Natural killer cell treated with Interleukin-12 subunit alpha and Interleukin-12 subunit beta and Interleukin-15 and Interleukin-18, amount 100 ng/mL, for 72 hours (primary cell): ENCODE results near the gene GSG1L. TPM values are rescaled to one million over a fixed set of nuclear protein-coding genes. Genes with fewer than 3 reads are reported as not detected.

Experiments
- ATAC-seq, 2 donors: fragments of 150-1000 bp; cut with Tn5 transposase in 1 of 2; sonication (Bioruptor Pico), chemical (Tn5 transposase) in 1 of 2; 2 replicates each; pipeline ENCODE4 v1.10.0; 2021
- DNase-seq: peaks from one replicate; pipeline ENCODE4 v3.0.0; 2022; ENCODE audit warnings: low spot score
- H3K27ac Mint-ChIP-seq, 2 donors: 1 replicate in 1 of 2; 2 replicates in 1 of 2; pipeline ENCODE4 v1.8.0; 2022; ENCODE audit warnings: mixed read lengths in 2 of 2, mild to moderate bottlenecking in 1 of 2, moderate library complexity in 1 of 2
- H3K27me3 Mint-ChIP-seq, 2 donors: 1 replicate in 1 of 2; 2 replicates in 1 of 2; pipeline ENCODE4 v1.8.0; 2022; ENCODE audit warnings: mixed read lengths in 2 of 2
- H3K36me3 Mint-ChIP-seq: one replicate; pipeline ENCODE4 v1.8.0; 2022; ENCODE audit warnings: mixed read lengths
- H3K4me1 Mint-ChIP-seq, 2 donors: 1 replicate in 1 of 2; 2 replicates in 1 of 2; pipeline ENCODE4 v1.8.0; 2022; ENCODE audit warnings: low read depth in 2 of 2, mixed read lengths in 2 of 2, mild to moderate bottlenecking in 1 of 2
- H3K4me3 Mint-ChIP-seq: one replicate; pipeline ENCODE4 v1.8.0; 2022; ENCODE audit warnings: mixed read lengths
- H3K9me3 Mint-ChIP-seq: 2 replicates; pipeline ENCODE4 v1.8.0; 2022; ENCODE audit warnings: mixed read lengths
- total RNA-seq, 2 donors: library from RNA; stranded (reverse); gene quantifications; one replicate each; pipeline ENCODE4 v1.2.3, GENCODE V29; 2022

The GSG1L gene
- total RNA-seq, 2 donors from 2014 or later = not detected

DNA sequence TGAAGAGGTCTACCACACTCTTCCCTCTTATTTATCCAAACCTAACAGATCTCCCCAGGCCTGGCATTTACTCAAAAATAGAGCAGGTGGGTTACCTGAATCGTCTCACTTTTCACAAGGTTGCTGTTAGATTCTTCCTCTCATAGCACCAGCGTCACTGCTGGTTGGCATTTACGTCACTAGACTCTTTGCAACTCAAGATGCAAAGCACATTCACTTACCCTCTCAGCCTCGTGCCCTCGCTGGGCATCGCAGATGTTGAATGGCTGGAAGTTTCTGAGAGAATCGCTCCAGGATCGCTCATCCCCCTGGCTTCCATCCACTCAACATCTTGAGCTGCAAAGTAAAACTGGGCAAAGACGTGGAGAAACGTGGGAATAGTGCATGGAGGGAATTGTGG, 21.9 kb downstream of the GSG1L start:
- H3K27ac Mint-ChIP-seq = no peak overlapping the region
- ATAC-seq (no peak), DNase-seq (no peak)
- peaks cover 5 to 15% of the 10 kb centered on the region in 2 donors for H3K27me3 Mint-ChIP-seq
- no peak overlapping the region for H3K4me3 Mint-ChIP-seq
- H3K9me3 Mint-ChIP-seq = no peaks in the 10 kb centered on the region
- peaks cover 0 to 1% of the 10 kb centered on the region in 2 donors for H3K4me1 Mint-ChIP-seq
- no peaks in the 10 kb centered on the region for H3K36me3 Mint-ChIP-seq

DNA sequence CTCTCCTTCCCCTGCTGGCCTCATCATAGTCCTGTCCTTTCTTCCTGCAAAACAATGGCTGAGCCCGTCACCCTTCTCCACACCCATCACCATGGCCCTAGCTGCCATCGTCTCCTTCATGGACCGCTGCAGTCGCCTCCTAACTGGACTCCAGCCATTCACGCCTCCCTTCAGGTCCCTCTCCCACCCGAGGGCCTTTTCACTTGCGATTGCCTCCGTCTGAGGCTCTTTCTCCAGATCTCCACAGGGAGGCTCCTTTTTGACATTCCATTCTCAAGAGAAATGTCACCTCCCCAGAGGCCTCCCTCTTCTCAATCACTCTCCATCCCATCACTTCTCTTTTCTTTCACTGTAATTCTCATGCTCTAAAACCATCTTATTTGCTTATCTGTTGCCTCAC, 23.5 kb downstream of the GSG1L start:
- ATAC-seq (no peak), DNase-seq (no peak)
- Mint-ChIP-seq H3K4me3 (no peak overlapping the region), H3K36me3 (no peaks in the 10 kb centered on the region), H3K4me1 (no peaks in the 10 kb centered on the region), H3K9me3 (no peaks in the 10 kb centered on the region), H3K27me3 (peaks cover 3 to 13% of the 10 kb centered on the region in 2 donors), H3K27ac (no peak overlapping the region)

DNA sequence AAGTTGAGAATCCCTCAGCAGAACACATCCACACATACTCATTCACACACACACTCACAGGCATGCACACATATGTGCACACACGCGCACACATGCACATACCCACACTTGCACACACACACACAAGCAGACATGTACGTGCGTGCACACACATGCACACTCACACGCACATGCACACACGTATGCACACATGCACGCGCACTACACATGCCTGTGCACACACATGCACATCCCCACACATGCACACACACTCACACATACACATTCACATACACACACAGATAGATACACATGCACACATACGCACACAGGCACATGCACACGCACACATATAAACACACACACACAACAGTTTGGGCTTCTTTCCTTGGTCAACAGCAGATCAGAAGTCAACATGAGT, 24.0 kb downstream of the GSG1L start:
- DNase-seq (no peak), ATAC-seq (no peak)
- Mint-ChIP-seq H3K27me3 (peaks cover 2 to 13% of the 10 kb centered on the region in 2 donors), H3K9me3 (no peaks in the 10 kb centered on the region), H3K27ac (no peak overlapping the region), H3K4me1 (no peaks in the 10 kb centered on the region), H3K36me3 (no peaks in the 10 kb centered on the region), H3K4me3 (no peak overlapping the region)

DNA sequence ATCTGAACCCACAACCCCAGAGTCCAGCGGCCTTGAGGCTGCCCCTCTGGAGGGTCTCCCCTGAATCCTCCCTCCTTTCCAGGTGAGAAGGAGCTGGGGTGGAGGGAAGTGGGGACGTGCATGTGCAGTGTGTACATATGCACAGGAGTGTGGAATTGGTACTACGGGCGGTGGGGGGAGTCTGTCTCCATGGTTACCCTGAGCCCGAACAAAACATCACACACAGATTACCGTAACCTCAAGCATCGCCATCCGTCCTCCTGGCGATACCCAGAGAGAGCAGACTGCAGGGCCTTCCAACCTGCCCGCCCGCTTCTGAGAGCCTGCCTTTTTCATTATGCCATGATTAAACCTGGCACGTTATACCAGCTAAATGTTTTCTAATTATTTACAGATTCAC, 25.1 kb downstream of the GSG1L start:
- Mint-ChIP-seq H3K9me3 (no peaks in the 10 kb centered on the region), H3K27me3 (peaks cover 2 to 12% of the 10 kb centered on the region in 2 donors), H3K36me3 (no peaks in the 10 kb centered on the region), H3K4me1 (no peaks in the 10 kb centered on the region), H3K4me3 (no peak overlapping the region), H3K27ac (no peak overlapping the region)
- ATAC-seq (no peak), DNase-seq (no peak)

DNA sequence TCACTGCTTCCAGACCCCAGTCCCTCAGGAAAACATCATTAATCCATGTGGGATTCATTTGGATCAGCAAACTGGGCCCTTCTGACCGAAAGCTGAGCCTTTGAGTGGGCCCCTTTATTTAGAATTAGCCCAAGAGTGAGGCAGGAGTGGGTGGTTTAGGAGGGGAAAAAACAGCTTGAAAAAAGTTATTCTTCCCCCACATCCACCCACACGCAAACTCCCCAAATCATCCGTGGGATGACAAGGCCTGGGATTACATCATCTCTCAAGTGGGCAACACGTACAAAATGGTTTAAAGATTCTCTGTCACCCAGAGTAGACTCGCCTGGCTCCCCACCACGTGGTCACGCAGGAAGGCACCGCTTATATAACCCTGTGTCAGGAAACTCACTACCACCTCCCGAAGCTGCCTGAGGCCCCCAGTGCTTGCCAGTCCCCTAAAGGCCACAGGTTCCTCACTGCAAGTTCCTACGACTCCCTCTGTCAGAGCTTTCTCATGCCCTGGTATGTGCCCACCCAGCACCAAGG, 27.6 kb downstream of the GSG1L start:
- Mint-ChIP-seq H3K27ac (no peak overlapping the region), H3K9me3 (no peaks in the 10 kb centered on the region)

DNA sequence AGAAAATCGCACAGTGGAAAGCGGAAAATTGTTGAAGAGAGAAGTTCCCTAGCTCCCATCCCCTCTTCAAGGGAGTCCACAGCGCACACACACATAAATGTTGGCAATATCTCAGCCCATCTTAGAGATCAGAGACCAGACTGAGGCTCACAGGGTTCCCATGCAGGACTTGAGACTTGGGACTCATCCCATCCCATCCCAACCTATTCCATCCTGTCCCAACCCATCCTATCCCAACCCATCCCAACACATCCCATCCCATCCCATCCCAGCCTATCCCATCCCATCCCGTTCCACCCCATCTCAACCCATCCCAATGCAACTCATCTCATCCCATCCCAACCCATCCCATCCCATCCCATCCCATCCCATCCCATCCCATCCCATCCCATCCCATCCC, 29.6 kb downstream of the GSG1L start:
- DNase-seq (no peak), ATAC-seq (no peak)
- H3K27me3 Mint-ChIP-seq = peaks cover 8 to 20% of the 10 kb centered on the region in 2 donors
- H3K9me3 Mint-ChIP-seq = no peaks in the 10 kb centered on the region
- H3K4me3 Mint-ChIP-seq = no peak overlapping the region
- H3K36me3 Mint-ChIP-seq = no peaks in the 10 kb centered on the region
- no peaks in the 10 kb centered on the region for H3K4me1 Mint-ChIP-seq
- H3K27ac Mint-ChIP-seq = no peak overlapping the region

More for the DNA sequence above, 27.6 kb downstream of the GSG1L start:
- Mint-ChIP-seq H3K36me3 (no peaks in the 10 kb centered on the region), H3K27me3 (peaks cover 8 to 16% of the 10 kb centered on the region in 2 donors), H3K4me1 (no peaks in the 10 kb centered on the region), H3K4me3 (no peak overlapping the region)
- ATAC-seq (no peak), DNase-seq (no peak)

DNA sequence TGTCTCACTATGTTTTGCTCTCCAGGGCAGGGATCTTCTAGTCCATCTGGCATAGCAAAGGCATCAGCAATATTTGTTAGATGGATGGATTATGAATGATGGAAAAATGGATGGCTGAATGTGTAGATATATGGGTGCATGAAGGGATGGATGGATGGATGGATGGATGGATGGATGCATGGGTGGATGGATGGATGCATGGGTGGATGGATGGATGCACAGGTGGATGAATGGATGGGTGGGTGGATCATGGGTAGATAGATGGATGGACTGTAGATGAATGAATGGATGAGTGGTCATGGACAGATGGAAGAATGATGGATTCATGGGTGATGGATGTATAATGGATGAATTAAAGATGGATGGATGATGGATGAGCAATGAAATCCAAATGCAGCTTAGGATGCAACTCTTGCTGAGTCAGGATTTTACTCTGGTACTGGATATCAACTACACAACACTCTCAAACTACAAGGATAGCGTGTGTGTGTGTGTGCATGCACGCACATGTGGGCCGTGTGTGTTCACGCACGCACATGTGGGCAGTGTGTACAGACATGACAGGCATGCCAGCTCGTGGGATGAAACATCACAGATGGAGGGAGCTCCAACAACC, 34.0 kb downstream of the GSG1L start:
- Mint-ChIP-seq H3K4me1 (no peaks in the 10 kb centered on the region), H3K36me3 (no peaks in the 10 kb centered on the region), H3K27me3 (peaks cover 8 to 13% of the 10 kb centered on the region in 2 donors), H3K27ac (no peak overlapping the region), H3K4me3 (no peak overlapping the region), H3K9me3 (no peaks in the 10 kb centered on the region)
- ATAC-seq (no peak), DNase-seq (no peak)

DNA sequence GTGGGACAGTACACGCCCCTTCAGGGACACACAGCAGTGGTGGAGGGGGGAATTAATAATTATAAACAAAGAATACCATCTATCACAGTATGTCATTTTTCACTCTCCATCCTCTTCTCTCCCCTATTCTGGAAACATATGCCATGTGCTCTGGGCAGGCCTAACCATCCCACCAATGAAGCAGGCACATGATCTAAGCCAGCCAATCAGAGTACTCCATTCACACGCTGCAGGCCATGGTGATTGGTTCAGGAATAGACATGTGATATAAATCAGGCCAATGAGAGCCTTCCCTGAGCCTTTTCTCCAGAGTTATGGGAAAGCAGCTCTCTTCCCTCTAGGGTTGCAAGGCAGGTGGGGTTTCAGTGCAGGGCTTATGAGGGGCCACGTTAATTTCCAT, 36.5 kb downstream of the GSG1L start:
- no peaks in the 10 kb centered on the region for H3K4me1 Mint-ChIP-seq
- ATAC-seq (no peak), DNase-seq (no peak)
- H3K4me3 Mint-ChIP-seq = no peak overlapping the region
- no peaks in the 10 kb centered on the region for H3K9me3 Mint-ChIP-seq
- H3K27ac Mint-ChIP-seq = no peak overlapping the region
- peaks cover 0 to 12% of the 10 kb centered on the region in 2 donors for H3K27me3 Mint-ChIP-seq
- H3K36me3 Mint-ChIP-seq = no peaks in the 10 kb centered on the region

DNA sequence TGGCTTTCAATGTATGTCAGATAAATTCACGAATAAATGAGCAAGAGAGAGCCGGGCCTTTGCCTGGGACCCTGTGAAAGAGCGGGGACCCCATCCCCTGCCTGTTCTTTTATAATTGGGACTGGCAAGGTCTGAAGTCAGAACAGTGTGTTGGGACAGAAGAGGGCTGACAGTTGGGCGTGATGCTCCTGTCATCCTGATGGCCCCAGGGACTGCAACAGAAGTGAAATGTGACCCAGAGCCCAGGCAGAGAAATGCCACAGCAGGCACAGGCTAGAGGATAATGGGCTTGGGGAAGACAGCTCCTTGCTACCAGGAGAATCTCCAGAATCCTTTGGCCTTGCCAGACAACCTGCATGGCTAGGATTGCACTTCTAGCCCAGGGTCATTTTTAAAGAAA, 37.9 kb downstream of the GSG1L start:
- no peaks in the 10 kb centered on the region for H3K36me3 Mint-ChIP-seq
- peaks cover 0 to 19% of the 10 kb centered on the region in 2 donors for H3K27me3 Mint-ChIP-seq
- H3K4me1 Mint-ChIP-seq = no peaks in the 10 kb centered on the region
- no peaks in the 10 kb centered on the region for H3K9me3 Mint-ChIP-seq
- DNase-seq (no peak), ATAC-seq (no peak)
- no peak overlapping the region for H3K27ac Mint-ChIP-seq
- H3K4me3 Mint-ChIP-seq = no peak overlapping the region

DNA sequence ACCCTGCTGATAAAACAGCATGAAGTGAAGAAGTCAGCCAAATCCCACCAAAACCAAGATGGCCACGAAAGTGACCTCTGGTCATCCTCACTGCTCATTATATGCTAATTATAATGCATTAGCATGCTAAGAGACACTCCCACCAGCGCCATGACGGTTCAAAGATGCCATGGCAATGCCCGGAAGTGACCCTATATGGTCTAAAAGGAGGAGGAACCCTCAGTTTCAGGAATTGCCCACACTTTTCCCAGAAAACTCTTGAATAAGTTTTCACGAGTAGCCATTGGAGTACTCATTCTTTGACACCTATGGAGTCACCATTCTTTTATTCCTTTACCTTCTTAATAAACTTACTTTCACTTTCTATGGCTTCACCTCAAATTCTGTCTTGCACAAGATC, 44.3 kb downstream of the GSG1L start:
- Mint-ChIP-seq H3K27me3 (peaks cover 15% of the 10 kb centered on the region in 2 donors), H3K4me3 (no peak overlapping the region), H3K9me3 (no peaks in the 10 kb centered on the region), H3K36me3 (no peaks in the 10 kb centered on the region), H3K27ac (no peak overlapping the region), H3K4me1 (no peaks in the 10 kb centered on the region)
- DNase-seq = no peak
- ATAC-seq = no peak

DNA sequence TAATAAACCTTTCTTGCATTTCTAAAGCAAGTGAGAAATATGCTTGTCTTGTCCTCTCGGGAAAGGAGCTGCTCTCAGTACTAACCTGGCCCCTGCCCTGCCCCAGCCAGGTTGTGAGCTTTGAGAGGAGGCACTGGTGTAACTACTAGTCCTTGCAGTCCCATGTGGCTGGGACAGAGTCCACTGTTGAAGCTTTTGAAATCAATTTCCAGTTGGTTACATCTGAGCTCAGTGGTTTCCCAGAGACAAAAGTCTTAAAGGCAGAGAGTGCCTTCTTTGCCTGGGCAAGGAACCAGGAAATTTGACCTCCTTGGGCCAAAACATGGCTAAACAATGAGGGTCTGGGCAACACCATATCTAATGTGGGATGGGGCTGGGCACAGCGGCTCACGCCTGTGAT, 48.7 kb downstream of the GSG1L start:
- H3K27ac Mint-ChIP-seq = no peak overlapping the region

DNA sequence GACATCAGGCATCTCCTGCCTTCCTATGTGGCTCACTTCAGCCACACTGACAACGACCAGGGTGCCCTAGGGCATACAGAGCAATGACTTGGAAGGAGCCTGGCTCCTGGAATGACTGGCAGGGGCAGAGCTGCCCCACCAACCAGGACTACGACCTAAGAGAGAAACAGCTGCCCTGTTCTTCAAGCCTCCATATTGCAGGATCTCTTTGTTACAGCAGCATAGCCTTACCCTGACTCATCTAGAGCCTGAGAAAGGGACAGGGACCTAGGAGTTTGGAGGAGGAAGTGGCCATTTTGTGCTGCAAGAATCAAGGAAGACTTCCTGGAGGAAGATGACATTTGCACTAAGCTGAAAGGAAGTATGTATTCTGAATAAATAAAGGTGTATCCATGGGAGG, 49.6 kb downstream of the GSG1L start:
- no peak for DNase-seq
- Mint-ChIP-seq H3K9me3 (no peaks in the 10 kb centered on the region), H3K4me1 (no peaks in the 10 kb centered on the region), H3K4me3 (no peak overlapping the region), H3K27me3 (peaks cover 19 to 20% of the 10 kb centered on the region in 2 donors), H3K27ac (no peak overlapping the region), H3K36me3 (no peaks in the 10 kb centered on the region)
- ATAC-seq = no peak

More for the DNA sequence above, 48.7 kb downstream of the GSG1L start:
- H3K9me3 Mint-ChIP-seq = no peaks in the 10 kb centered on the region
- no peak overlapping the region for H3K4me3 Mint-ChIP-seq
- H3K4me1 Mint-ChIP-seq = no peaks in the 10 kb centered on the region
- no peak for ATAC-seq
- peaks cover 9 to 18% of the 10 kb centered on the region in 2 donors for H3K27me3 Mint-ChIP-seq
- no peak for DNase-seq
- H3K36me3 Mint-ChIP-seq = no peaks in the 10 kb centered on the region

DNA sequence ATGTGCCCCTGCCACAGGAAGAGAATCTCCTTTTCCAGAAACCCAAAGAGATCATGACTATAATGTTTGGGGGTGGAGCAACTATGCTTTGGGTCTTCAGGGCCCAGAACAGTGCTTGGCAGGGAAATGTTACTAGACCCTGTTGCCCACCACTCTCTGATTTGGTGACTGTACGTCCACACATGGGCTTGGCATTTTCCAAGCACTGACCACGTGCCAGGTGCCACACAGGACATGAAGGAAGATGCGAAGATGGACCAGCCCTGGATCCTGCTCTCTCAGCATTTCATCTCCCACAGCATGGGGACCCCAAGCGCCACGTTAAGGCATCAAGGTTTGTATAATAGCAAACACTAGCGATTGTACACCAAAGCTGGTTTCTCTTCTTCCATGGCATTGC, 50.1 kb downstream of the GSG1L start:
- no peak overlapping the region for H3K27ac Mint-ChIP-seq
- H3K36me3 Mint-ChIP-seq = no peaks in the 10 kb centered on the region
- no peaks in the 10 kb centered on the region for H3K4me1 Mint-ChIP-seq
- no peaks in the 10 kb centered on the region for H3K9me3 Mint-ChIP-seq
- H3K4me3 Mint-ChIP-seq = no peak overlapping the region
- DNase-seq = no peak
- H3K27me3 Mint-ChIP-seq = peaks cover 20 to 21% of the 10 kb centered on the region in 2 donors
- no peak for ATAC-seq

DNA sequence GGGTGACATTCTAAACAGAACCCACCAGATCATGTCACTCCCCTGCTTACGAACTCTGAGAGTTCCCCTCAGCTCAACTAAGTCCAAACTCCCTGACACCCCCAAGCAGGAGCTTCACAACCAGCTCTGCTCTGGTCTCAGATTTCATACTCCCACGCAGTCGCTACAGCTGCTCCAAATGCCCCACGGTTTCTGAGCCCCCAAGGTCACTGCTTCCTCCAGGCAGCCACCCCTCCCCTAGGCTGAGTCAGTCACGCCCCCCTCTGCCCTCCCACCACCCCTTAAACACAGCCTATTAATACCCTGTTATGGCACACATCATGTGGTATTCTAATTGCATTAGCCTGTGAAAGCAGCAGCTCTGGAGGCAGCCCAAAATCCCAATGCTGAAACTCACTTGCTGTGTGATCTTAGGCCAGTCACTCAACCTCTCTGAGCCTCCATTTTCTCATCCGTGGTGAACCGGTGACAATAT, 51.5 kb downstream of the GSG1L start:
- H3K36me3 Mint-ChIP-seq = no peaks in the 10 kb centered on the region
- ATAC-seq (no peak), DNase-seq (no peak)
- H3K27ac Mint-ChIP-seq = no peak overlapping the region
- H3K4me1 Mint-ChIP-seq = no peaks in the 10 kb centered on the region
- H3K4me3 Mint-ChIP-seq = no peak overlapping the region
- H3K9me3 Mint-ChIP-seq = no peaks in the 10 kb centered on the region
- peaks cover 17 to 20% of the 10 kb centered on the region in 2 donors for H3K27me3 Mint-ChIP-seq

DNA sequence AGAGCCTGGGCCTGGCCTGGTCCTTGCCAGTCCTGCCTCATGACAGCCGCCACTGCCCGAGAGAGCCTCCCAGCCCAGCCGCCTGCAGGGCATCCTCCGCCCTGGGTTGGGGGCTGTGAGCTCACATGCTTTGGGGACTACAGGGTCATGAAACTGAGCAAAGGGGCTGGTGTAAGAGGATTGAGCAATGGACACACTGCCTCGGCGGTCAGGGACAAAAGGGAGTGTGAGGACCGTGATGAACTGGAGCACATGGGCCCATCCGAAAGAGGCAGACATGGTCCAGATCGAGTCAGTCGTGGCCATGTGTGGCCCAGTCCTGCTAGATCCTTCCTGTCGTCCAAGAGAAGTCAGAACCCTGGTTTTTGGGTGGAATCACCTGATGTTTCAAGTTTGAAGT, 52.3 kb downstream of the GSG1L start:
- Mint-ChIP-seq H3K9me3 (no peaks in the 10 kb centered on the region), H3K27me3 (peaks cover 13 to 20% of the 10 kb centered on the region in 2 donors), H3K4me3 (no peak overlapping the region), H3K36me3 (no peaks in the 10 kb centered on the region), H3K27ac (peak overlapping the region in 1 of 2 donors; percentile 41), H3K4me1 (no peaks in the 10 kb centered on the region)
- DNase-seq = no peak
- peak in 1 of 2 donors; percentile 48 for ATAC-seq
